ENCODE measurements around the gene PEPD. TPM values are rescaled to one million over a fixed set of nuclear protein-coding genes. Genes with fewer than 3 reads are reported as not detected.

The PEPD gene
- total RNA-seq, 1 experiment from 2014 or later, result 40.5 TPM

- TF ChIP-seq CTCF (IDR thresholded peaks at IDR 0.05 in 2 of 3, conservative IDR thresholded peaks at IDR 0.05 in 1 of 3; ENCODE audit: borderline replicate concordance in 1 of 3, insufficient read depth in 1 of 3, low read depth in 2 of 3, low read length in 2 of 3) (no peak), CEBPB (IDR thresholded peaks at IDR 0.05; ENCODE audit: low read depth) (no peak), TCF7L2 (IDR thresholded peaks at IDR 0.05; ENCODE audit: borderline replicate concordance, extremely low read depth, insufficient read depth, insufficient read length) (no peak), EGR1 (IDR thresholded peaks at IDR 0.05; ENCODE audit: low read depth) (no peak)
Observed at GRCh38 chr19:33551676-33552075, 30.1 kb upstream of the PEPD start (continued).

GRCh38 chr19:33550768-33551167 lies 29.2 kb upstream of the PEPD start:
- Histone ChIP-seq H3K4me3 (replicated peaks in 1 of 2; ENCODE audit: low read depth in 1 of 2, low read length in 2 of 2) (no peak overlapping the region), H3K36me3 (ENCODE audit: control insufficient read depth in 1 of 2, insufficient read depth in 2 of 2, low read length in 2 of 2) (no peaks in the 10 kb centered on the region), H3K9me2 (ENCODE audit: insufficient read depth) (no peaks in the 10 kb centered on the region), H3K79me2 (ENCODE audit: insufficient read depth, low read length) (no peaks in the 10 kb centered on the region), H3K4me2 (ENCODE audit: low read length) (no peak overlapping the region), H3K27me3 (ENCODE audit: insufficient read depth, low read length) (no peaks in the 10 kb centered on the region), H3K9me3 (ENCODE audit: control insufficient read depth in 1 of 2, insufficient read depth in 1 of 2, low read depth in 1 of 2, low read length in 2 of 2) (no peaks in the 10 kb centered on the region), H3K9ac (ENCODE audit: low read length) (no peak overlapping the region), H4K20me1 (ENCODE audit: insufficient read depth) (no peaks in the 10 kb centered on the region), H3K4me1 (ENCODE audit: control insufficient read depth in 1 of 2, insufficient read depth in 2 of 2, low read length in 2 of 2) (no peaks in the 10 kb centered on the region), H2AFZ (ENCODE audit: low read depth, low read length, poor library complexity, severe bottlenecking) (no peak overlapping the region), H3K27ac (ENCODE audit: low read depth, low read length) (no peak overlapping the region)
- BruUV-seq (replicated peaks), result no TSS peak
- ChIA-PET CTCF (no interaction called here), RAD21 (ENCODE audit: low non-redundant PET in 1 of 2, low total read pairs in 2 of 2, uncharacterized antibody in 2 of 2, unreplicated experiment in 2 of 2) (no interaction called here), POLR2A (no interaction called here)
- TF ChIP-seq SP1 (IDR thresholded peaks at IDR 0.05; ENCODE audit: low read depth) (no peak), REST (IDR thresholded peaks at IDR 0.05; ENCODE audit: low read depth) (no peak), EZH2 (IDR thresholded peaks at IDR 0.05) (no peak), EZH2phosphoT487 (IDR thresholded peaks at IDR 0.05; ENCODE audit: borderline replicate concordance) (no peak), TCF7L2 (IDR thresholded peaks at IDR 0.05; ENCODE audit: borderline replicate concordance, extremely low read depth, insufficient read depth, insufficient read length) (no peak), ATF3 (IDR thresholded peaks at IDR 0.05) (no peak), CBX3 (IDR thresholded peaks at IDR 0.05; ENCODE audit: low read depth) (no peak), ZBTB33 (IDR thresholded peaks at IDR 0.05; ENCODE audit: extremely low read depth, insufficient replicate concordance, low read length) (no peak), ELF1 (IDR thresholded peaks at IDR 0.05; ENCODE audit: borderline replicate concordance, low read depth) (no peak), SIN3A (IDR thresholded peaks at IDR 0.05; ENCODE audit: low read depth) (no peak), EGR1 (IDR thresholded peaks at IDR 0.05; ENCODE audit: low read depth) (no peak), SRF (IDR thresholded peaks at IDR 0.05; ENCODE audit: low read depth) (no peak)
- no peak for ATAC-seq
- intact Hi-C loops (cut with micrococcal nuclease), result no loop called here
- no peak for DNase-seq (ENCODE audit: low read depth, low spot score)

All from HCT116 (cell line).